SKM-1 treated with dmso at 0.1 percent for 144 hours (cell line): ENCODE results near the gene PFKL.
"Not testable (repeated sequence)": the region's sequence is repeated elsewhere in the genome, so short reads cannot be mapped to it uniquely, and the experiment has no call there.

Experiments used
- DNase-seq: peaks from one replicate; lab custom pipeline; 2025; ENCODE audit not compliant: unreplicated experiment; lab: John Stamatoyannopoulos, UW

The PFKL gene

DNA sequence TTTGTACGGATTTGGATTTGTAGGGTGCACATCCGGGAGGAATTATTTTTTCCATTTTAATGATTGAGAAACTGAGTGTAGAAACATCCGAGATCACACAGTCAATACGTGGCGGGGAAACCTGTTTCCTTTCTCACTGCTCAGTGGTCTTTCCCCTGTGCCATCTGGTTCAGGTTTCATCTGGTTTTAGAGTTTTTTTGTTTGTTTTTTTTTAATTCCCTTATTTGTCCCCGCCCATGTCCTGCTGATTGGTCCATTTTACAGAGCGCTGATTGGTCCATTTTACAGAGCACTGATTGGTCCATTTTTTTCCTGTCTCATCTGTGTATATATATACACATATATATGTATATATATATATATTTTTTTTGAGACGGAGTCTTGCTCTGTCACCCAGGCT lies 59.5 kb downstream of the PFKL start:
- no peak for DNase-seq

DNA sequence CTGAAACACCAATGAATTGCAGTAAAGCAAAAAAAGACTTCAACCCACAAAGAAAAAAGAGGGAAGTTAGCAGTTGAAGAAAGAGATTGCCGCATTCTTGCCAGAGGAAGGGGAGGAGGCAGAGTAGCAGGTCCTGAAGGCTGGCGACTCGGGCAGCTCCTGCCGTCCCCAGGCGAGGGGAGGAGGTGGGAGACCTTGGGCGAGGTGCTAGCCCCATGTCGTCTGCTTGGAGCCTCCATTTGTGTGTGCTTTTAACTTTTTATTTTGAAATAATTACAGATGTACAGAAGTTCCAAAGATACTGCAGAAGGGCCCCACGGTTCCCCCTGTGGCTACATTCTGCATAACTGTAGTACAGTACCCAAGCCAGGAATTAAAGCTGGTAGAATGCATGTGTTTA lies 60.3 kb downstream of the PFKL start:
- peak; percentile 88 for DNase-seq

DNA sequence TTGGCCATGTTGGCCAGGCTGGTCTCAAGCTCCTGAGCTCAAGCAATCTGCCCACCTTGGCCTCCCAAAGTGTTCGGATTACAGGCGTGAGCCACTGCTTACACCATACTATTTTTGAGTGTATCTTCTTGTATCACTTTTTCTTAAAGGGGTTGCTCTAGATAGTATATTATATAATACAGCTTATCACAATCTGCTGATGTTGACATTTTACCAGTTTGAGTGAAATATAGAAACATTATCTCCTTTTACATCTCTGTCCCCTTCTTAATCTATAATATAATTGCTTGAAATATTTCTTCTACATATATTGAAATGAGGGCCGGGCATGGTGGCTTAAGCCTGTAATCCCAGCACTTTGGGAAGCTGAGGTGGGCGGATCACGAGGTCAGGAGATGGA lies 62.0 kb downstream of the PFKL start:
- DNase-seq: not testable (repeated sequence)

DNA sequence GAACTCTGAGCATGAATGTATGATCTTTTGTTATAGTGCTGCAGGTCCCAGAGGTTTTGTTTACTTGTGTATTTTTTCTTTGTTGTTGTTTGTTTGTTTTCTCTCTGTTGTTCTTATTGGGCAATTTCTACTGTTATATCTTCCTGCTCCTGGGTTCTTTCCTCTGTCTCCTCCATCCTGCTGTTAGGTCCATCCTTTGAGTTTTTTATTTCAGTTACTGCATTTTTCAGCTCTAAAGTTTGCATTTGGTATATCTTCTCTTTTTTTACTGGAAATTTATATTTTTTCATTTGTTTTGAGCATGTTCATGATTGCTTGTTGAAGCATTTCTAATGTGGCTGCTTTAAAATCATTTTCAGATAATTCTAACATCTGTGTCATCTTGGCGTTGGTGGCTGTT lies 63.4 kb downstream of the PFKL start:
- no peak for DNase-seq

DNA sequence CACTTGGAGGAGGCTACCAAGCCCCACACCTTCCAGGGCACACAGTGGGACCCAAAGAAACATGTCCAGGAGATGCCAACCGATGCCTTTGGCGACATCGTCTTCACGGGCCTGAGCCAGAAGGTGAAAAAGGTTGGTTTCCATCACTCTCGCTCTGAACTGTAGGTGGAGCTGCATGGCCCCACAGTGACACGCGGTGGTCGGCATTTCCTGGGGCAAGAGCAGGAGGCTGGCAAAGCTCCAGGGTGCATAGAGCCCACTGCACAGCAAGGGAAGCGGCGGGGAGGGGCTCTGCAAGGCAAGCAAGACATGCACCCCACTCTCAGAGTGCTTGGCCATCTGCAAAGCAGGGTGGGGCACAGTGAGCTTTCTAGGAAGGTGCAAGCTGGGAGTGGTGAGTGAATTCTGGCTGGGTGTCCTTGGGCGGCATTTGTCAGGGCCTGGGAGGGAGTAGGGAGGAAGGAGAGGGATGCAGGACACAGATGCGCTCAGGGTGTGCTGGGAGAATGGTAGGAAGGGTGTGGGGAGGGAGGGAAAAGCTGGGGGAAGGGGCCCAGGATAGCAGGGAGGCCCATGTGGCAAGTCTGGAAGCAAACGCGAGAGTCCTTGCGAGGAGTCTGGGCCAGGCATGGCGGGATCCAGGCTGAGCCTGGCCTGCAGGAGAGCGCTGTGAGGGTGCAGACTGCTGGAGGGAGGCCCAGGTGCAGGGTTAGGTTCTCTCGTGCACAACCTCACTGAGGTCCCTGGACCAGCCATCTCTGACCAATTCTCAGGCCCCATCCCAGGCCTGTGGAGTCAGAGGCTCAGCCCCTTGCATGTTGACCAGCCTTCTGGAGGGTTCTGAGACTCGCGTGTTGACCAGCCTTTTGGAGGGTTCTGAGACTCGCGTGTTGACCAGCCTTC lies 64.5 kb downstream of the PFKL start:
- DNase-seq: no peak

DNA sequence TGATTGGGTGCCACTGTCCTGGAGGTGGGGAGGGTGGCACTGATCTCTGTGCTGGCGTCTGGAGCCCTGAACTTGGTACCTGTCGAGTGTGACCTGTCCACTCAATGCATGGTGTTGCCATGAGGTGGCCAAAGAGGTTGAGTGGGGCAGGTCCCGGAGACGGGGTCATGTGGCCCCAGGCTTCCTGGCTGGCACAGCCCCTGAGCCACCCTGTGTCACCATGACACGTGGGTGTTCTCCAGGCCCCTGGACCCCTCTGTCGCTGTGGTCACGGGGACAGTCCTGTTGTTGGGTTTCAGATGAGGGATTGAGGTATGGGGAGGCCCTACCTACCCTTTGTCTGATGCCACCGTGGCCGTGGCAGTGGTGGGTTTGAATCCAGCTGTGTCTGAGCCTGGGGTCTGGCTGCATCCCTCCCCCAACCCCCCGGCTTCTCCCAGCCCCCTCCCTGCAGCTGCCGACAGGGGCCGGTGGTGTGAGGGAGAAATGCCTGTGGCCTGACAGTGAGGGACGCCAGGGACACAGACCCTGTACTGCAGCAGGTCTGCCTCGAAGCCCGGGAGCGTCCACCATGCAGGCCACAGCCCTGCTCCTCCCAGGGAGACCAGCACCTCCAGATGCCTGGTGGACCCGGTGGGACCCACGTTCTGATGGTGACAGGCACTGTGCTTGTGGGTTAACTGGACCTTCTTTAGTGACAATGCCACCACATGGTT lies 65.6 kb downstream of the PFKL start:
- DNase-seq: no peak

DNA sequence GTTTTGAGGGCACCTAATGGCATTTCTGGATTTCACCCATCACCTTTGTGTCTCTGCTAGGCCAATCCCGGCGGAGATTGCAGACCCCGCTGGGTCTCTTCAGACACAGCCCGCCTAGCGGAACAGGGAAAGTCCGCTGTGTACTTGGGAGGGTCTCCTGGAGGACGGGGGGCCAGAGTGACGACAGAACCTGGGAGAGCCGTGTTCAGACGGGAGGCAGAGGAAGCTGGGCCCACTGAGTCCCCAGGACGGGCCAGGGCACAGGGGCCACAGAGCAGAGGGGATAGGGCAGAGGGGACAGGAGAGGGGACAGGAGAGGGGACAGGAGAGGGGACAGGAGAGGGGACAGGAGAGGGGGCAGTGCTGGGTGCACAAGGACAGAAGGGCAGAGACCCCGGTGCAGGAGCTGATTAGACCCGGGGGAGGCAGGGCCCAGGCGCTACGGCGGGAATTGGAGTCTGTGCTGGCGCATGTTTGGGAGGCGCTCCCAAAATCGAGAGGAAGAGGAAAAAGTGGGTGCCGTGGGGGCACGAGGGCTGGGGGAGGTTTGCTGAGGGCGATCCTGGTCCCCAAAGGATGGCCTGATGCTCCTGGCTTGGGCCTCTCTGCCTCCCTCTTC lies 66.2 kb downstream of the PFKL start:
- no peak for DNase-seq

DNA sequence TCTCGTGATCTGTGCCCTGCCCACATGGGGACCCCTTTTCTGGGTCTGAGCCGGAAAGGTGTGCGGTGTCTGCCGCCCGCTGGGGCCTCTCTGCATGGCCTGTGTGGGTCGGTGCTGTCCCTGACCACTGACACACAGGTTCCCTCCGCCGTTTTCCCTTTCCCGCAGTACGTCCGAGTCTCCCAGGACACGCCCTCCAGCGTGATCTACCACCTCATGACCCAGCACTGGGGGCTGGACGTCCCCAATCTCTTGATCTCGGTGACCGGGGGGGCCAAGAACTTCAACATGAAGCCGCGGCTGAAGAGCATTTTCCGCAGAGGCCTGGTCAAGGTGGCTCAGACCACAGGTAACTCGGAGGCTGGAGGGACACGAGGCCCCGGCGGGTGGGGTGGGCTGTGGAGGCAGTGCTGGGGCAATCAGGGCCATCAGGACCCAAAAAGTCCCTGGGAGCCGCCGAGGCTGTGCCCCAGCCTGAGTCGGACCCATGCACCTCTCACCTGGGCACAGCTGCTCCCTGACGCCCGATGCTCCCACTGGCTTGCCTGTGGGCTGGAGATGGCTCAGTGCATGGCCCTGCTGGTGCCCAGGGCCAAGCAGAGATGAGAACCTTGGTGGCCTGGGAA lies 66.8 kb downstream of the PFKL start:
- no peak for DNase-seq

DNA sequence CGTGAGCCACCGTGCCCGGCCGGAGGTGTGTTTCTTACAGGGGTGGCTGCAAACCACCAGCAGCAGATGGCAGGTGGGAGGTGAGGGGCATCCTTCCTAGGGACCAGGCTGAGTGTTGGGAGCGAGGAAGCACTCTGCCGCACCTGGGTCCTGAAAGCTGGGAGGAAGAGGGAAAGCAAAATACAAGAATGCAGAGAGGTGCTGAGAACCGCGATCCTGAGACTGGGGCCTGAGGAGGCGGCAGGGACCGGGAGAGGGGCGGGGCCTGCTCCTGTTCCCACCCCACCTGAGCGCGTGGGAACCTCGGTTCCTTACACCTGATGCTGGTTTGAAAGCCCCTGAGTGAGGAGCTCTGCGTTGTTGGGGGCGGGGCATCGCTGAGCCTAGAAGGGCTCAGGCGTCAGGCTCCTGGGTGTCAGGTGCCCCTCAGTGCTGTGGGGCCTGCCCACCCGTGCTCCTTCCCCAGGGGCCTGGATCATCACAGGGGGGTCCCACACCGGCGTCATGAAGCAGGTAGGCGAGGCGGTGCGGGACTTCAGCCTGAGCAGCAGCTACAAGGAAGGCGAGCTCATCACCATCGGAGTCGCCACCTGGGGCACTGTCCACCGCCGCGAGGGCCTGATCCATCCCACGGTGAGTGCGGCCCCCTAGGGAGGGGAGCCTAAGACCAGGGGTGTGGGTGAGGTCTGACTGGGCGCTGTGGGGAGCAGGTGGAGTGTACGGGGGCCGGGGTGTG lies 69.0 kb downstream of the PFKL start:
- DNase-seq: no peak

DNA sequence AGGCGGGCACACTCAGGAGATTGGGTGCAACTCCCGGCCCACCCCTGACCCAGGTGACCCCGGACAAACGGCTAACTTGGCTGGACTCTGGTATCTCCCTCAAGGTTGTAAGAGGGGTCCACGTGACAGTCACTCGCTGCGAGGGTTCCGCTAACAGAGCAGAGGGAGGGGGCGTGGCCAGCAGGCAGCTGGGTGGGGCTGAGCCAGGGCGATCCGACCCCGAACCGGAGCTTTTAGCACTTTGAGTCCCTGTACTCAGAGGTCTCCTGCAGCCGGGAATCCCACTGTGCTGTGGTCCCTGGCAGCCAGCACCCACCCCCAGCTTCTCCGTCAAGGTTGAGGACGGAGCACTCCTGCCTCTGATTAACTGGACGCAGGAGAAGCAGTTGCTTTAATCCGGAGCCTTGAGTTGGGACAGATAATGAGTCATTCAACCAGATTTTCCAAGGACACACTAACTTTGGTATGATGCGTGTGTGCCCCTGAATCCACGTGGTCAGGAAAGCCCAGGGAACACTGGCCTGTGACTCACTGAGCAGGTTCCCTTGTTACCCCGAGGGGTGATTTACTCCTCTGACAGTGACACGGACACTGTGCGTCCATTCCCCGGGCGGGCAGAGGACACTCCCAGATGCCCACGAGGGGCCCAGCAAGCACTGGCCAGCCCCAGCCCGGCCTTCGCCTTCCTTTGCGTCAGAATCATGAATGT lies 70.3 kb downstream of the PFKL start:
- DNase-seq: no peak

DNA sequence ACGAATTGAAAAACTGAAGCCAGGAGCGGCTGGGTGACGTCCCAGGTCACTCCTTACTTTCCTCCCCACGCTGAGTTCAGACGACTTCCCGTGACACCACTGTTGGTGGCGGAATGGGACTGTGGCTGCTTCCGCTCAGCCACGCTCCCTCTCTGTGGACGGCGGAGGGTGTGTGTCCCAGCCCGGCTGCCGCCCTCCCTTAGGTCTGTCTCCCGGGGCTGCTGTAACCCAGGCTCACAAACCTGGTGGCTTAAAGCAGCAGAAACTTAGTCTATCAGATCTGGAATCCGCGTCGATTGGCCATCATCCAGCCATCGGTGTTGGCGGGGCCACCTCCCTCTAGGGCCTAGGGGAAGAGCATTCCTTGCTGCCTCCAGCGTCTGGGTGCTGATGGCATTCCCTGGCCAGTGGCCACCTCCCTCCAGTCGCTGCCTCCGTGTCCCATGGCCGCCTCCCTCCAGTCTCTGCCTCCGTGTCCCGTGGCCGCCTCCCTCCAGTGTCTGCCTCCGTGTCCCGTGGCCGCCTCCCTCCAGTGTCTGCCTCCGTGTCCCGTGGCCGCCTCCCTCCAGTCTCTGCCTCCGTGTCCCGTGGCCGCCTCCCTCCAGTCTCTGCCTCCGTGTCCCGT lies 71.0 kb downstream of the PFKL start:
- no peak for DNase-seq

DNA sequence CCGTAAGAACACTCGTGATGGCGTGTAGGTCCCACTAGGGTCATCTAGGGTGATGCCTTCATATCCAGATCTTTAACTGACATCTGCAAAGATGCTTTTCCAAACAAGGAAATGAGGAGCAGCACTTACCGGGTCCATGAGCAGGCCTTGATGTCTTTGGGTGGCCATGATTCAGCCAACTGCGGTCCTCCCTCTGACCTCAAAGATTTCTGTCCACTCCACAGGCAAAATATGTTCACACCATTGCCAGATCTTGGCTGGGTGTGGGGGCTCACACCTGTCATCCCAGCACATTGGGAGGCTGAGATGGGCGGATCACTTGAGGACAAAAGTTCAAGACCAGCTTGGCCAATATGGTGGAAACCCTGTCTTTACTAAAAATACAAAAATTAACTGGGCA lies 71.7 kb downstream of the PFKL start:
- DNase-seq: no peak

DNA sequence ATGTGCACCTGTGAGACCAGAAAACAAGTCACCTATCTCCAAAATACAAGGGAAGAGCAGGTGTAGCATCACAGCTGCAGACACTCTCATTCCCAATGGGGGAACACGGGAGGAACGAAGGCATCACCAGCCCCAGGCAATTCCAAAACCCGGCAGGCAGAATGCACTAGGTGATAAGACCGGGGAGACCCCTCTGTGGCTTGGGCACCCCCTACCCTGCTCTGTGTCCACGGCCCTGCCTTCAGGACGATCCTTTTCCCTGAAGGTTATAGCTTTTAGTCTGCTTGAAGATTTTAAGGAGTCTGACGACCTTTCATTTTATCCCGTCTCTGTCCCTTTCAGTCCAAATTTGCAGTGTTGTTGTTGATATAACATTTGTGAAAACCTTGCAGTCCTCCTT lies 72.8 kb downstream of the PFKL start:
- DNase-seq: no peak

DNA sequence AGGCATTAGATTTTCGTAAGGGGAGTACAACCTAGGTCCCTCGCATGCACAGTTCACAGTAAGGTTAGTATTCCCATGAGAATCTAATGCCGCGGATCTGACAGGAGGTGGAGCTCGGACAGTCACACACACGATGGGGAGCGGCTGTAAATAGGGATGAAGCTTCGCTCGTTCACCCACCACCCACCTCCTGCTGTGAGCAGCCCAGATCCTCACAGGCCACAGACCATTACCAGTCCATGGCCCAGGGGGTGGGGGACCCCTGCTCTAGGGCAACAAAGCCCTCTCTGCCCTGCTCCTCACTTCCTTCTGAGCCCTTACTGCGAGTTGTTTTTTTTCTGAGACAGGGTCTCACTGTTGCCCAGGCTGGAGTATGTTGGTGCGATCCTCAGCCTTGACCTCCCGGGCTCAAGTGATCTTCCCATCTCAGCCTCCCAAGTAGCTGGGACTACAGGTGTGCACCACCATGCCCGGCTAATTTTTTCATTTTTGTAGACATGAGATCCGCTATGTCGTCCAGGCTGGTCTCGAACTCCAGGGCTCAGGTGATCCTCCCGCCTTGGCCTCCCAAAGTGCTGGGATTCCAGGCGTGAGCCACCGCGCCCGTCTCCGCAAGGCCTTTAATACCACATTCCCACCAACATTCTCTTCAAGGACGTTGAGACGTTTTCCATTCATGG lies 74.9 kb downstream of the PFKL start:
- DNase-seq: no peak

DNA sequence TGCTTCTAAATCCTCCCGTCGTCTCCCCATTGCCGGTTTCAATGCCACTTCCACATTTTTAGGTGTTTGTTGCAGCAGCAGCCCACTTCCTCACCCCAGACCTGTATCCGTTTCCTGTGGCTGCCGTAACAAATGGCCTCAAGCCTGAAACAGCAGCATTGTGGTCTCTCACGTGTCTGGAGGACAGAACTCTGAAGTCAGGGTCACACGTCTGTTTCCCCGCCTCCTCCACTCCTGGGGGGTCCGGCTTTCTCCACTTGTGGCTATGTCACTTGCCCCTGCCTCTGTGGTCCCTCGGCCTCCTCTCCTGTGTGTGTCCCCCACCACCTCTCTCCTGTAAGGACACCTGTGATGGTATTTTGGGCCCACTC lies 75.4 kb downstream of the PFKL start:
- peak; percentile 91 for DNase-seq

DNA sequence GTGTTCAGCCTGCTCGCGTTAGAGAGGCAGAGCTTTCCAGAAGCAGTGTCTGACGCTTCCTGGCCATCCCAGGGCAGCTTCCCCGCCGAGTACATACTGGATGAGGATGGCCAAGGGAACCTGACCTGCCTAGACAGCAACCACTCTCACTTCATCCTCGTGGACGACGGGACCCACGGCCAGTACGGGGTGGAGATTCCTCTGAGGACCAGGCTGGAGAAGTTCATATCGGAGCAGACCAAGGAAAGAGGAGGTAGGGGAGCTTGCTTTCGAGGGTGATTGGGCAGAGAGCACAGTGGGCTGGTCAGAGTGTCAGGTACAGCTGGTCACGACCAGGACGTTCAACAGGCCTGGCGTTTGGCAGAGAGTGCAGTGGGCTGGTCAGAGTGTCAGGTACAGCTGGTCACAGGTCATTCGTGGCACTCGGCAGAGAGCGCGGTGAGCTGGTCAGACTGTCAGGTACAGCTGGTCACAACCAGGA lies 75.9 kb downstream of the PFKL start:
- no peak for DNase-seq

DNA sequence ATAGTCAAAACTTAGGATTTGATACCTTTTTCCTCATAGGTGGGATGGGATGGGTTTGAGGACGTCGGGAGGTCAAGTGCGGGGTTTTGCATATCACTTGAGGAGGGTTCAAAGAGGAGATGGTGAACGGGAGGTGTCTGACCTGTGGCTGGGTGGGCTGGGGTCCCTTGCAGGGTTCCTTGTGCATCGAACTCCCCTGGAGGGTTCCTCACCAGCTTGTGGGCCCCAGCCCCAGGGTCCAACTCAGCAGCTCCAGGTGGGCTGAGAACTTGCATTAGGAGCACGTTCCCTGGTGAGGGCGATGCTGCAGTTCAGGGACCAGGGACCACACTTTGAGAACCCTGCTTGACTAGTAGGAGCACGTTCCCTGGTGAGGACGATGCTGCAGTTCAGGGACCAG lies 76.8 kb downstream of the PFKL start:
- DNase-seq: no peak
